HUES64 (cell line): ENCODE results near the gene ACKR2.

Experiments used
- H3K27ac ChIP-seq: 2 replicates; pipeline ENCODE4 v1.7.0; 2013; ENCODE audit warnings: low read depth, low read length, inconsistent platforms
- H3K27me3 ChIP-seq: 2 replicates; pipeline ENCODE4 v1.6.1; 2013; ENCODE audit warnings: mild to moderate bottlenecking, low read length; ENCODE audit not compliant: insufficient read depth
- H3K36me3 ChIP-seq: 2 replicates; pipeline ENCODE4 v1.6.1; 2013; ENCODE audit warnings: mild to moderate bottlenecking, low read length; ENCODE audit not compliant: insufficient read depth
- H3K4me1 ChIP-seq: 2 replicates; pipeline ENCODE4 v1.6.1; 2013; ENCODE audit warnings: mild to moderate bottlenecking, low read length, moderate library complexity; ENCODE audit not compliant: insufficient read depth
- H3K4me3 ChIP-seq: 2 replicates; pipeline ENCODE4 v1.5.1; 2013; ENCODE audit warnings: mild to moderate bottlenecking, low read length, moderate library complexity
- H3K9ac ChIP-seq: 2 replicates; pipeline ENCODE4 v1.6.1; 2013; ENCODE audit warnings: mild to moderate bottlenecking, low read depth, low read length
- H3K9me3 ChIP-seq: 2 replicates; pipeline ENCODE4 v1.6.1; 2013; ENCODE audit warnings: low read depth, low read length; ENCODE audit not compliant: insufficient read depth
- WGBS: fragments of 150-250, 120-280 bp; methylation state at CpG from one replicate; pipeline ENCODE4 v1.1.7; 2013; ENCODE audit warnings: missing lambda C conversion rate; 5-methylcytosine and 5-hydroxymethylcytosine counted together

Gene ACKR2

DNA sequence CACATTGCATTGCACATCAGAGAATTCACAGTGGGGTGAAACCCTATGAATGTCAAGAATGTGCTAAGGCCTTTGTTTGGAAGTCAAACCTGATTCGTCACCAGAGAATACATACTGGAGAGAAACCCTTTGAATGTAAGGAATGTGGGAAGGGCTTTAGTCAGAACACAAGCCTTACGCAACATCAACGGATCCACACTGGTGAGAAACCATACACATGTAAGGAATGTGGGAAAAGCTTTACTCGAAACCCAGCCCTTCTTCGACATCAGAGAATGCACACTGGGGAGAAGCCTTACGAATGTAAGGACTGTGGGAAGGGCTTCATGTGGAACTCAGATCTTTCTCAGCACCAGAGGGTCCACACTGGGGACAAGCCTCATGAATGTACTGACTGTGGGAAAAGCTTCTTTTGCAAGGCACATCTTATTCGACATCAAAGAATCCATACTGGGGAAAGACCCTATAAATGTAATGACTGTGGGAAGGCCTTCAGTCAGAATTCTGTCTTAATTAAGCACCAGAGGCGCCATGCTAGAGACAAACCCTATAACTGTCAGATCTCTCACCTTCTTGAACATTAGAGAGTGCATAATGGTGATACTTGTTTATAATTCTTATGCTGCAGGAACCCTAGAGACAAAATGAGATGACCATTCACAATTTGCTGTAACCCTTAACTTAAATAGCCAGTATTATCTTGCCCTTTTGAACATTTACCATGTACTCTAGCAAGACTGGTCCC, 105.7 kb downstream of the ACKR2 start:
- no peaks in the 10 kb centered on the region for H3K27me3 ChIP-seq
- WGBS, result 94% methylated on average over 7 of the region's 8 CpGs
- peaks cover 70% of the 10 kb centered on the region for H3K9me3 ChIP-seq
- no peaks in the 10 kb centered on the region; the same call in 1 of the 2 replicates for H3K36me3 ChIP-seq
- no peak overlapping the region for H3K4me3 ChIP-seq
- H3K9ac ChIP-seq, result no peak overlapping the region
- H3K27ac ChIP-seq, result peak overlapping the region; percentile 24; the same call in 1 of the 2 replicates
- H3K4me1 ChIP-seq, result no peaks in the 10 kb centered on the region
